HG02763 (cell line): ENCODE data around the gene MBD3L2B.
"Not testable (repeated sequence)": the region's sequence is repeated elsewhere in the genome, so short reads cannot be mapped to it uniquely, and the experiment has no call there.

Source experiments
- ATAC-seq: cut with Tn5 transposase; IDR thresholded peaks from one replicate; pipeline ENCODE4 v1.9.1; 2021; ENCODE audit warnings: mild to moderate bottlenecking, moderate library complexity; ENCODE audit not compliant: unreplicated experiment

The MBD3L2B gene

DNA sequence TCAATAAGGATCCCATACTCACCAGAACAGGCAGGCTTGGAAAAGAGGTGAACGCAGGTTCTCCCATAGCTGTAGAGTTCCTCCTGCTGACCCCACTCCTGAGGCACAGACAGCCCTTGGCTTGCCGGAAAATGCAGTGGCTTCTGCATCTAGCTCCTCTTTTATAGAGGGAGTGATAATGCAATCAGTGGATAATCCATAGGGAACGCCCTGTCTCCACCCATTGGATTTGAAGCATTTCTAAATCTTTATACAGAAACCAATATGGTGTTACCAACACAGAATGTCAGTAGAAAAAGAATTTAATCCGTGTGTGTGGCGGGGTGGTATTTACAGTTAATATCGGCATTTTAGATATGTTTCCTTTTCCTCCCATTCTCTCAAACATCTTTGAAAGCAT is at the start of gene MBD3L2B:
MBD3L2B (minus strand) TSS at position 101 of the 400 bp plus-strand sequence; CDS start at position 67, 34 bp downstream.
- ATAC-seq = not testable (repeated sequence)

DNA sequence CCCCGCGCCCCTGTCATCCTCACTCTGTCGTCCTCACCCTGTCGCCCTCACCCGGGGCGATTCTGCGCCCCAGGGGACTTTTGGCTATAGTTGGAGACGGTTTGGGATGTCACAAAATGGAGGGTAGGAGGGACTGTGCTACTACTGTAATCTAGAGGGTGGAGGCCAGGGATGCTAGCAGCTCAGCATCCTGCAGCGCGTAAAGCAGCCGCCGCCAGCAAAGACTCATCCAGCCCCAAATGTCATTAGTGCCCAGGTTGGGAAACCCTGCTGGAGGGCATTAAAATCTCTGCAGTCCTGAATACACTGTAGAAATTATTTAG is 48.6 kb upstream of the MBD3L2B start:
- no peak for ATAC-seq

DNA sequence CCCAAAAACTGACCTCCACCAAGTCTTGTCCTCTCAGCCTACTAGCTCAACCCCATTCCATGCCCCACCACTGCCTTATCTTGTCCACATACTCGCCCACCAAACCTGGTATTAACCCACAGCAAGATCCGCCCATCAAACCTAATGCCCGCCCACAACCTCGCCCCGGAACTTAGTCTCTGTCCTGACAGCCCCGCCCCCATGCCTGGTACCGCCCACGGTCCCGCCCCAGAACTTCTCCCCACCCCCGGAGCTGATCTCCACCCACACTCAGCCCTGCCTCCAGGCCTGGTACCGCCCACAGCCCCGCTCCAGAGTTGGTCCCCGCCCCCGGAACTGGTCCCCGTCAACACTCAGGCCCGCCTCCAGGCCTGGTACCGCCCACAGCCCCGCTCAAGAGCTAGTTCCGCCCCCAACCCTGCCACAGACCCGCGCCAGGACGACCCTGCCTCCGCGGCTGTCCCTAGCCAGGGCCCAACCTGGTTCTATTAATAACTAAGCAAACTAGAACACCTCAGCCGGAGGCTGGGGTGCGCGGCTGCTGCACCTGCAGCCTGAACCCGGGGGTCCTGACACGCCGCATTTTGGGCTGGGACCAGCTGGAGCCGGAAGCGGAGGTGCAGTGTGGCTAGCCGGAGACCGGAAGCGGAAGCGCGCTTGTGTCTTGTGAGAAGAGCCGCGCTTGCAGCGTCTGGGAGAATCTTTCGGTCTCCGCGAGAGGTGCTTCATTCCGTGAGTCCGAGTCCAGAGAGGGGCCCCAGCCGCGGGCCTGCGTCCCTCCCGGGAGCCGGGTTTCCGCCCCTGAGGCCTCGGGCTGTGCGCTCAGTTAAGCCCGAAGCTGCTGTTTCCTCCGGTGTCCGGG is 48.0 kb upstream of the MBD3L2B start, which contains the start of gene ZNF557:
ZNF557 (plus strand) TSS at position 662 of the 862 bp plus-strand sequence. CDS start 5,372 bp downstream, outside the sequence.
- ATAC-seq = peak; percentile 93

DNA sequence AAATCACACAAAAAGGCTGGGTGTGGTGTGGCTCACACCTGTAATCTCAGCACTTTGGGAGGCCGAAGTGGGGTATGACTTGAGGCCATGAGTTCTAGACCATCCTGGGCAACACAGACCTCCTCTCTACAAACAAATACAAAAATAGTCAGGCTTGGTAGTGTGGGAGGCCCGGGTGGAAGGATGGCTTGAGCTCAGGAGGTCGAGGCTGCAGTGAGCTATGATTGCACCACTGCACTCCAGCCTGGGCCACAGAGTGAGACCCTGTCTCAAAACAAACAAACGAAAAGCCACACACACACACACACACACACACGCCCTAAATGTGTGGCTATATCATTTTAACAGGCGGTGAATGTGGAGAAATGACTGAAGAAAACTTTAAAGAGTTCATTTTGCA is 47.4 kb upstream of the MBD3L2B start:
- ATAC-seq = no peak

- no peak for ATAC-seq
Observed at GRCh38 chr19:7067716-7068115, 46.5 kb upstream of the MBD3L2B start.

GRCh38 chr19:7067122-7067521 is 45.9 kb upstream of the MBD3L2B start:
- not testable (repeated sequence) for ATAC-seq

GRCh38 chr19:7063764-7064418 is 42.7 kb upstream of the MBD3L2B start:
- no peak for ATAC-seq

- no peak for ATAC-seq
Observed at GRCh38 chr19:7063339-7063738, 42.1 kb upstream of the MBD3L2B start.

- ATAC-seq = not testable (repeated sequence)
Observed at GRCh38 chr19:7059977-7060376, 38.7 kb upstream of the MBD3L2B start.

DNA sequence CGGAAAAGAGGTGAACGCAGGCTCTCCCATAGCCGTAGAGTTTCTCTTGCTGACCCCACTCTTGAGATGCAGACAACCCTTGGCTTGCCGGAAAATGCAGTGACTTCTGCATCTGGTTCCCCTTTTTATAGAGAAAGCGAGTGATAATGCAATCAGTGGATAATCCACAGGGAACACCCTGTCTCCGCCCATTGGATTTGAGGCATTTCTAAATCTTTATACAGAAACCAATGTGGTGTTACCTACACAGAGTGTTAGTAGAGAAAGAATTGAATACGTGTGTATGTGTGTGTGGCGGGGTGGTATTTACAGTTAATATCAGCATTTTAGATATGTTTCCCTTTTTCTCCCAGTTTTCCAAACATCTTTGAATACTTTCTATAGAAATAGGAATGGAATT is 37.3 kb upstream of the MBD3L2B start, which contains the start of gene MBD3L3:
MBD3L3 (minus strand) TSS at position 101 of the 400 bp plus-strand sequence; CDS start at position 30, 71 bp downstream.
- ATAC-seq = not testable (repeated sequence)

DNA sequence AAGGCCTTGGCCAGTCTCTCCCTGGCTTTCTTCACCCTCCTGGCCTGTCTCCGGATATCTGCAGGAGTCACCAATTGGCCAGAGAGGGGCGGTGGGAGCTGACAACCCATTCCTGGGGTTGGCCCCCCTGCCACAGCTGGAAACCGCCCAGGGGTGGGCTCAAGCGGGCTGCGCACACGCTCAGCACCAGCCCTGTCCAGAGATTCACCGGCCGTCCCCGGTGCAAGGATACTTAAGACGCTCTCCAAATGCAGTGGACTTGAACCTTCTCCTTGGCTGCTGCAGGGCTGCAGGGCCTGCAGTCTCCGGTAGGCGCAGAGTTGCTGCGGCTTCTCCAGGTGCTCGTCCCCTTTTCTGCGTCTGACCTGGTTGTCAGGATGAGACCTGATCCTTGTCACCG is 35.1 kb upstream of the MBD3L2B start:
- ATAC-seq = not testable (repeated sequence)

DNA sequence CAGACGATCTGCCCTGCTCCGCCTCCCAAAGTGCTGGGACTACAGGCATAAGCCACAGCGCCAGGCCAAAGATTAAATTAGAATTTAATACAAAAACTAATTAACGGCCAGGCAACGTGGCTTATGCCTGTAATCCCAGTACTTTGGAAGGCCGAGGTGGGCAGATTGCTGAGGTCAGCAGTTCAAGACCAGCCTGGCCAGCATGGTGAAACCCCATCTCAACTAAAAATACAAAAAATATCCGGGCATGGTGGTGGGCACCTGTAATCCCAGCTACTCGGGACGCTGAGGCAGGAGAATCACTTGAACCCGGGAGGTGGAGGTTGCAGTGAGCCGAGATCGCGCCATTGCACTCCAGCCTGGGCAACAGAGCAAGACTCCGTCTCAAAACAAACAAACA is 34.4 kb upstream of the MBD3L2B start:
- ATAC-seq = not testable (repeated sequence)

GRCh38 chr19:7054635-7055368 is 33.6 kb upstream of the MBD3L2B start:
- not testable (repeated sequence) for ATAC-seq

- ATAC-seq = not testable (repeated sequence)
Observed at GRCh38 chr19:7052896-7053295, 31.7 kb upstream of the MBD3L2B start.

DNA sequence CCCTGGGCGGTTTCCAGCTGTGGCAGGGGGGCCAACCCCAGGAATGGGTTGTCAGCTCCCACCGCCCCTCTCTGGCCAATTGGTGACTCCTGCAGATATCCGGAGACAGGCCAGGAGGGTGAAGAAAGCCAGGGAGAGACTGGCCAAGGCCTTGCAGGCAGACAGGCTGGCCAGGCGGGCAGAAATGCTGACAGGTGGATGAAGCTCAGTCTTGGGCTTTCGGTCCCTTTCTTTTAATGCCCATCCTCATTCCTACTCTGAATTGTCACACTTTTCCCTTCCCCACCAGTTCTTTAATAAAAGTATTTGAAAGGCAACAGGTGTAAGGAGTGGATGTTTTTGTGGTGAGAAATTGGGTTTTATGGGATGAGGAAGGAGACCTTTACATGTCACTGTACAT is 30.2 kb upstream of the MBD3L2B start:
- not testable (repeated sequence) for ATAC-seq

DNA sequence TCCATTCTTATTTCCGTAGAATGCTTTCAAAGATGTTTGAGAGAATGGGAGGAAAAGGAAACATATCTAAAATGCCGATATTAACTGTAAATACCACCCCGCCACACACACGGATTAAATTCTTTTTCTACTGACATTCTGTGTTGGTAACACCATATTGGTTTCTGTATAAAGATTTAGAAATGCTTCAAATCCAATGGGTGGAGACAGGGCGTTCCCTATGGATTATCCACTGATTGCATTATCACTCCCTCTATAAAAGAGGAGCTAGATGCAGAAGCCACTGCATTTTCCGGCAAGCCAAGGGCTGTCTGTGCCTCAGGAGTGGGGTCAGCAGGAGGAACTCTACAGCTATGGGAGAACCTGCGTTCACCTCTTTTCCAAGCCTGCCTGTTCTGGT is 27.8 kb upstream of the MBD3L2B start, which contains the start of gene MBD3L2:
MBD3L2 (plus strand) TSS at position 301 of the 400 bp plus-strand sequence; CDS start at position 354, 53 bp downstream.
- not testable (repeated sequence) for ATAC-seq

- ATAC-seq = not testable (repeated sequence)
Observed at GRCh38 chr19:7041563-7041962, 20.3 kb upstream of the MBD3L2B start.

DNA sequence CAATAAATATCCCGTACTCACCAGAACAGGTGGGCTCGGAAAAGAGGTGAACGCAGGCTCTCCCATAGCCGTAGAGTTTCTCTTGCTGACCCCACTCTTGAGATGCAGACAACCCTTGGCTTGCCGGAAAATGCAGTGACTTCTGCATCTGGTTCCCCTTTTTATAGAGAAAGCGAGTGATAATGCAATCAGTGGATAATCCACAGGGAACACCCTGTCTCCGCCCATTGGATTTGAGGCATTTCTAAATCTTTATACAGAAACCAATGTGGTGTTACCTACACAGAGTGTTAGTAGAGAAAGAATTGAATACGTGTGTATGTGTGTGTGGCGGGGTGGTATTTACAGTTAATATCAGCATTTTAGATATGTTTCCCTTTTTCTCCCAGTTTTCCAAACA is 18.8 kb upstream of the MBD3L2B start, which contains the start of gene MBD3L4:
MBD3L4 (minus strand) TSS at position 101 of the 400 bp plus-strand sequence; CDS start at position 66, 35 bp downstream.
- ATAC-seq = not testable (repeated sequence)

DNA sequence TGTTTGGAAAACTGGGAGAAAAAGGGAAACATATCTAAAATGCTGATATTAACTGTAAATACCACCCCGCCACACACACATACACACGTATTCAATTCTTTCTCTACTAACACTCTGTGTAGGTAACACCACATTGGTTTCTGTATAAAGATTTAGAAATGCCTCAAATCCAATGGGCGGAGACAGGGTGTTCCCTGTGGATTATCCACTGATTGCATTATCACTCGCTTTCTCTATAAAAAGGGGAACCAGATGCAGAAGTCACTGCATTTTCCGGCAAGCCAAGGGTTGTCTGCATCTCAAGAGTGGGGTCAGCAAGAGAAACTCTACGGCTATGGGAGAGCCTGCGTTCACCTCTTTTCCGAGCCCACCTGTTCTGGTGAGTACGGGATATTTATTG is 9.0 kb upstream of the MBD3L2B start, which contains the start of gene MBD3L5:
MBD3L5 (plus strand) TSS at position 301 of the 400 bp plus-strand sequence; CDS start at position 335, 34 bp downstream.
- not testable (repeated sequence) for ATAC-seq

DNA sequence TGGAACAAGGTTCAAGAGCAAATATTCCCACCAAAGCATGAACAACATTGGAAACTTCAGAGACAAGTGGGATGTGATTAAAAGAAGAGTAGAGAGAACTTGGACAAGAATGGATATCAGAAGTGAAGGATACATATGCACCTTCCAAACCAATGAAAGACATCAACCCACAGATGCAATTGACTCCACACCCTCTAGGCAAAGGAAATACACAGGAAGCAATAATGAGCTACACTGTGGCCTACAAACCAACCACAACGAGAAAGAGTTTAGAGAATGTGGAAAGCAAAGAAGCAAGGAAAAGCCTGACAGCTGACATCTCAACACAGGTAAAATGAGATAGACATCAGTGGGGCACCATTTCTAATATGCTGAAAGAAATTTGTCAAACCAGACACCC is 7.6 kb upstream of the MBD3L2B start:
- not testable (repeated sequence) for ATAC-seq

DNA sequence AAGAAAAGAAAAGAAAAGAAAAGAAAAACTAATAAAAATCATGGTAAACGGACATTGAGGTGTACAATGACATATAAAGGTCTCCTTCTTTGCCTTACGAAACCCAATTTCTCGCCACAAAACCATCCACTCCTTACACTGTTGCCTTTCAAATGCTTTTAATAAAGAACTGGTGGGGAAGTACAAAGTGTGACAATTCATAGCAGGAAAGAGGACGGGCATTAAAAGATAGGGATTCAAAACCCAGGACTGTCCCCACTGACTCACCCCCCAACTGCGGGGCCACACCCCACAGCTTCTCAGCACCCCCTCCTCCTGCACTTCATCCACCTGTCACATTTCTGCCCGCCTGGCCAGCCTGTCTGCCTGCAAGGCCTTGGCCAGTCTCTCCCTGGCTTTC is 2.4 kb downstream of the MBD3L2B start:
- no peak for ATAC-seq
